Stimulated activated CD4-positive, alpha-beta T cell treated with anti-CD3 and anti-CD28 coated beads, Interleukin-15, amount 100 ng/mL, for 48 hours (primary cell): ENCODE data around the gene NCAM2.

Source experiments
- DNase-seq, 2 donors: peaks; one replicate each; pipeline ENCODE4 v3.0.0-alpha.2; 2020; ENCODE audit warnings: low read depth in 2 of 2

NCAM2 gene

GRCh38 chr21:20997636-20998455 is at the start of gene NCAM2:
TSS of gene NCAM2 (plus strand) at chr21:20998409.
- peak; percentile 16 to 48 for DNase-seq

- DNase-seq = no peak
Observed at GRCh38 chr21:20949884-20950283, 48.3 kb upstream of the NCAM2 start.

GRCh38 chr21:20965816-20966215 is 32.4 kb upstream of the NCAM2 start:
- DNase-seq = no peak

GRCh38 chr21:20968391-20968790 is 29.8 kb upstream of the NCAM2 start:
- DNase-seq = no peak

GRCh38 chr21:20970691-20971090 is 27.5 kb upstream of the NCAM2 start:
- no peak for DNase-seq

- no peak for DNase-seq
Observed at GRCh38 chr21:20971296-20971921, 26.8 kb upstream of the NCAM2 start.

- no peak for DNase-seq
Observed at GRCh38 chr21:20994790-20995189, 3.4 kb upstream of the NCAM2 start.

GRCh38 chr21:20996421-20997310 is 1.5 kb upstream of the NCAM2 start:
- no peak for DNase-seq

GRCh38 chr21:20997311-20997635 is 936 bp upstream of the NCAM2 start:
- no peak for DNase-seq

- DNase-seq = no peak
Observed at GRCh38 chr21:20998456-20998789, 214 bp downstream of the NCAM2 start.

- DNase-seq = no peak
Observed at GRCh38 chr21:20998886-20999285, 677 bp downstream of the NCAM2 start.

- DNase-seq = peak in 1 of 2 donors; percentile 25
Observed at GRCh38 chr21:20999659-21000058, 1.4 kb downstream of the NCAM2 start.

GRCh38 chr21:21000591-21001175 is 2.5 kb downstream of the NCAM2 start:
- DNase-seq = no peak

- no peak for DNase-seq
Observed at GRCh38 chr21:21001591-21002100, 3.4 kb downstream of the NCAM2 start.

GRCh38 chr21:21002153-21002552 is 3.9 kb downstream of the NCAM2 start:
- no peak for DNase-seq

- no peak for DNase-seq
Observed at GRCh38 chr21:21003701-21004100, 5.5 kb downstream of the NCAM2 start.

GRCh38 chr21:21007606-21008005 is 9.4 kb downstream of the NCAM2 start:
- no peak for DNase-seq

- no peak for DNase-seq
Observed at GRCh38 chr21:21010228-21010627, 12.0 kb downstream of the NCAM2 start.

GRCh38 chr21:21010698-21011097 is 12.5 kb downstream of the NCAM2 start:
- no peak for DNase-seq

GRCh38 chr21:21018821-21019220 is 20.6 kb downstream of the NCAM2 start:
- DNase-seq = no peak

- DNase-seq = no peak
Observed at GRCh38 chr21:21019681-21020080, 21.5 kb downstream of the NCAM2 start.

GRCh38 chr21:21025742-21026141 is 27.5 kb downstream of the NCAM2 start:
- no peak for DNase-seq
